Hepatocyte (in vitro differentiated cells): Measurements from ENCODE around the gene USP21. TPM values are rescaled to one million over a fixed set of nuclear protein-coding genes. Genes with fewer than 3 reads are reported as not detected.

ENCODE experiments used
- DNase-seq: peaks from one replicate; pipeline ENCODE4 v3.0.0-alpha.2; 2016; ENCODE audit warnings: low spot score
- H2AFZ ChIP-seq: fragments of 200-600 bp; sonication (generic); 2 replicates; pipeline ENCODE4 v1.6.0; 2016; ENCODE audit warnings: antibody characterized with exemption, mild to moderate bottlenecking
- H3K27ac ChIP-seq: fragments of 200-600 bp; sonication (generic); 2 replicates; pipeline ENCODE4 v1.5.1; 2016; ENCODE audit warnings: mild to moderate bottlenecking
- H3K27me3 ChIP-seq: fragments of 200-600 bp; sonication (generic); 2 replicates; pipeline ENCODE4 v1.6.1; 2016
- H3K36me3 ChIP-seq: fragments of 200-600 bp; sonication (generic); replicated peaks from 2 replicates; pipeline ENCODE4 v1.5.1; 2016; ENCODE audit warnings: low read depth; ENCODE audit not compliant: insufficient read depth
- H3K4me1 ChIP-seq: fragments of 200-600 bp; sonication (generic); 2 replicates; pipeline ENCODE4 v1.5.1; 2016; ENCODE audit warnings: mild to moderate bottlenecking, moderate library complexity; ENCODE audit not compliant: insufficient read depth
- H3K4me2 ChIP-seq: fragments of 200-600 bp; sonication (generic); 2 replicates; pipeline ENCODE4 v1.6.0; 2016
- H3K4me3 ChIP-seq: fragments of 200-600 bp; sonication (generic); 2 replicates; pipeline ENCODE4 v1.5.1; 2016; ENCODE audit warnings: mild to moderate bottlenecking
- H3K79me2 ChIP-seq: fragments of 200-600 bp; sonication (generic); 2 replicates; pipeline ENCODE4 v1.6.0; 2017; ENCODE audit warnings: mild to moderate bottlenecking
- H3K9me2 ChIP-seq: fragments of 200-600 bp; sonication (generic); replicated peaks from 2 replicates; pipeline ENCODE4 v1.6.0; 2017; ENCODE audit warnings: mild to moderate bottlenecking; ENCODE audit not compliant: insufficient read depth
- H3K9me3 ChIP-seq: fragments of 200-600 bp; sonication (generic); 2 replicates; pipeline ENCODE4 v1.5.1; 2016; ENCODE audit warnings: low read depth, mild to moderate bottlenecking
- H4K20me1 ChIP-seq: fragments of 200-600 bp; sonication (generic); 2 replicates; pipeline ENCODE4 v1.6.0; 2016; ENCODE audit warnings: mild to moderate bottlenecking; ENCODE audit not compliant: insufficient read depth, poor library complexity, severe bottlenecking
- EZH2 ChIP-seq: fragments of 200-600 bp; sonication (generic); IDR thresholded peaks from 2 replicates; pipeline ENCODE4 v1.6.1; 2016; ENCODE audit warnings: antibody characterized with exemption, mild to moderate bottlenecking, borderline replicate concordance
- EZH2phosphoT487 ChIP-seq: fragments of 200-600 bp; sonication (generic); IDR thresholded peaks from one replicate; pipeline ENCODE4 v1.6.1; 2018; ENCODE audit warnings: antibody characterized with exemption, mild to moderate bottlenecking, low read depth, moderate library complexity; ENCODE audit not compliant: unreplicated experiment, severe bottlenecking
- WGBS: methylation state at CpG from one replicate; pipeline ENCODE4 v1.1.6; 2016; ENCODE audit warnings: low lambda C conversion rate; ENCODE audit errors: missing lambda C conversion rate; 5-methylcytosine and 5-hydroxymethylcytosine counted together
- polyA plus RNA-seq: library from polyadenylated mRNA; unstranded; fragments of >200 nt; fragmentation: Nextera tagmentation; extraction: Ambion mirVana; gene quantifications from 2 replicates; pipeline ENCODE4 v1.2.1, GENCODE V29; 2016
- small RNA-seq: library from RNA; depleted of rRNA; stranded (forward); fragments of <200 nt; gene quantifications from one replicate; pipeline ENCODE3, GENCODE V24; 2014
- total RNA-seq: library from RNA; depleted of rRNA; stranded (reverse); fragments of >200 nt; gene quantifications from 2 replicates; pipeline ENCODE4 v1.2.3, GENCODE V29; 2014
- TF ChIP-seq, protein P1 (sequence below): fragments of 200-600 bp; sonication (generic); IDR thresholded peaks from 2 replicates; pipeline ENCODE4 v1.5.1; 2016; ENCODE audit warnings: antibody characterized with exemption, mild to moderate bottlenecking; ENCODE audit not compliant: poor library complexity

USP21 gene
- total and polyA plus RNA-seq, 2 experiments from 2014 or later, result 7.7 to 24.4 TPM

DNA sequence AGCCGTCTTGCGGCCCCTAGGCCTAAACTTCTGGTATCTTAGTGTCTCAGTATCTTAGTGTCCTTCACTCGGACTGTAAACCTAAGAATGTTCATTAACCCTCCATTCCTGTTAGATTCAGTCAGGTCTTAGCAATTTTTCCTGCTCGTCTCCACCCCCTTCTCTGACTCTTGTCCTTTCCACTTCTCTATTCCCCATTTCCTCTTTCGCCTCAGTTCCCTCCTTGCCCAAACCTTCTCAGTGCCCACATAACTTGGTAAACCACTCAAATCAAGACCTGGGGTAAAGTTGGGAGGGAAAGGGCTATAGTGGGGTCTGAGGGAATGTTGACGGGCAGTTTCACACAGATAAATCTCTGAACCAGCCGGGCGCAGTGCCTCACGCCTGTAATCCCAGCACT is 55.1 kb downstream of the USP21 start:
- peaks cover 10% of the 10 kb centered on the region for H3K36me3 ChIP-seq
- no peak for DNase-seq
- peaks cover 14% of the 10 kb centered on the region for H3K79me2 ChIP-seq
- H3K27me3 ChIP-seq, result no peaks in the 10 kb centered on the region
- H3K27ac ChIP-seq, result no peak overlapping the region
- no peaks in the 10 kb centered on the region for H3K9me3 ChIP-seq
- WGBS, result 95% methylated on average over 9 of the region's 9 CpGs
- TF ChIP-seq EZH2, result no peak
- TF ChIP-seq, protein P1, sequence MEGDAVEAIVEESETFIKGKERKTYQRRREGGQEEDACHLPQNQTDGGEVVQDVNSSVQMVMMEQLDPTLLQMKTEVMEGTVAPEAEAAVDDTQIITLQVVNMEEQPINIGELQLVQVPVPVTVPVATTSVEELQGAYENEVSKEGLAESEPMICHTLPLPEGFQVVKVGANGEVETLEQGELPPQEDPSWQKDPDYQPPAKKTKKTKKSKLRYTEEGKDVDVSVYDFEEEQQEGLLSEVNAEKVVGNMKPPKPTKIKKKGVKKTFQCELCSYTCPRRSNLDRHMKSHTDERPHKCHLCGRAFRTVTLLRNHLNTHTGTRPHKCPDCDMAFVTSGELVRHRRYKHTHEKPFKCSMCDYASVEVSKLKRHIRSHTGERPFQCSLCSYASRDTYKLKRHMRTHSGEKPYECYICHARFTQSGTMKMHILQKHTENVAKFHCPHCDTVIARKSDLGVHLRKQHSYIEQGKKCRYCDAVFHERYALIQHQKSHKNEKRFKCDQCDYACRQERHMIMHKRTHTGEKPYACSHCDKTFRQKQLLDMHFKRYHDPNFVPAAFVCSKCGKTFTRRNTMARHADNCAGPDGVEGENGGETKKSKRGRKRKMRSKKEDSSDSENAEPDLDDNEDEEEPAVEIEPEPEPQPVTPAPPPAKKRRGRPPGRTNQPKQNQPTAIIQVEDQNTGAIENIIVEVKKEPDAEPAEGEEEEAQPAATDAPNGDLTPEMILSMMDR, result no peak
- no peak for TF ChIP-seq EZH2phosphoT487
- no peak overlapping the region for H3K4me3 ChIP-seq
- H2AFZ ChIP-seq, result no peak overlapping the region
- peaks cover 31% of the 10 kb centered on the region for H3K4me1 ChIP-seq
- no peak overlapping the region for H3K4me2 ChIP-seq
- no peaks in the 10 kb centered on the region for H3K9me2 ChIP-seq
- H4K20me1 ChIP-seq, result no peaks in the 10 kb centered on the region

DNA sequence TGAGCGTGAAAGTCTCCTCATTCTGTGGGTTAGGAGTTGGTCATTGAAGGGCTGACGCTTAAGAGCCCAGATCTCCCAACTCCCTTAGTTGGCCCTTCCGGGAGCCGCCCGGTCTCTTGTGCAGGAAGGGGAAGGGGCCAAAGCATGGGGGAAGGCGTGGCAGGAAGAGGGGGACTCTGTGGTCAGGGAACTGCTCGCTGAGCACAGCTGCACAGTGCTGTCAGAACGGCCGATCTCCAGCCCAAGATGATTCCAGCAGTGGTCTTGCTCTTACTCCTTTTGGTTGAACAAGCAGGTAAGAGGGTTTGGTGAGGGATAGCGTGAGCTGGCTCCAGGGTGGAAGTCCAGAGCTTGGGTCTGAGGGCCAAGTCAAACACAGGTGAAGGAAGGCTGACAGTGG is 55.8 kb downstream of the USP21 start, which contains the start of gene FCER1G:
FCER1G (plus strand) TSS at position 220 of the 400 bp plus-strand sequence; CDS start at position 247, 27 bp downstream.
- DNase-seq, result no peak
- Histone ChIP-seq H3K4me1 (peaks cover 30% of the 10 kb centered on the region), H3K4me3 (no peak within 1 kb of the TSS), H3K27me3 (no peaks in the 10 kb centered on the region), H3K9me3 (no peaks in the 10 kb centered on the region), H4K20me1 (no peaks in the 10 kb centered on the region), H3K36me3 (peaks cover 10% of the 10 kb centered on the region), H3K79me2 (peaks cover 13% of the 10 kb centered on the region), H3K9me2 (no peaks in the 10 kb centered on the region), H3K4me2 (no peak within 1 kb of the TSS), H2AFZ (no peak within 1 kb of the TSS), H3K27ac (peak within 1 kb of the TSS; percentile 46)
- TF ChIP-seq, protein P1, result no peak
- TF ChIP-seq EZH2phosphoT487 (no peak), EZH2 (no peak)
- WGBS, result 98% methylated on average over 10 of the region's 10 CpGs

Small RNA genes within 50 kb of the gene (small RNA-seq; reads per million reads assigned to genes)
- gene RF01225, result not detected

Other genes starting within 250 kb of the USP21 start
- gene ITLN2, start 204.7 kb upstream of the USP21 start, total RNA-seq, result 1.3 and 1.4 TPM in 2 replicates
- 1.7 and 3.6 TPM in 2 replicates for gene ITLN2, start 204.7 kb upstream of the USP21 start, polyA plus RNA-seq
- gene F11R, start 138.3 kb upstream of the USP21 start, total RNA-seq, result 140 and 180 TPM in 2 replicates
- gene F11R, start 138.3 kb upstream of the USP21 start, polyA plus RNA-seq, result 148 and 149 TPM in 2 replicates
- 30.8 and 36.3 TPM in 2 replicates for gene TSTD1, start 120.5 kb upstream of the USP21 start, total RNA-seq
- gene TSTD1, start 120.5 kb upstream of the USP21 start, polyA plus RNA-seq, result 101 and 102 TPM in 2 replicates
- 62.1 and 85.1 TPM in 2 replicates for gene USF1, start 113.5 kb upstream of the USP21 start, total RNA-seq
- gene USF1, start 113.5 kb upstream of the USP21 start, polyA plus RNA-seq, result 11.9 and 23.2 TPM in 2 replicates
- gene ARHGAP30, start 89.6 kb upstream of the USP21 start, total RNA-seq, result 0.52 and 0.80 TPM in 2 replicates
- gene ARHGAP30, start 89.6 kb upstream of the USP21 start, polyA plus RNA-seq, result 1.4 and 1.7 TPM in 2 replicates
- 5.9 and 7.0 TPM in 2 replicates for gene NECTIN4, start 69.9 kb upstream of the USP21 start, total RNA-seq
- gene NECTIN4, start 69.9 kb upstream of the USP21 start, polyA plus RNA-seq, result 8.5 and 12.7 TPM in 2 replicates
- gene KLHDC9, start 61.1 kb upstream of the USP21 start, total RNA-seq, result 1.4 and 3.9 TPM in 2 replicates
- 4.5 and 7.4 TPM in 2 replicates for gene KLHDC9, start 61.1 kb upstream of the USP21 start, polyA plus RNA-seq
- gene PFDN2, start 41.5 kb upstream of the USP21 start, total RNA-seq, result 47.6 and 63.1 TPM in 2 replicates
- 84.6 and 93.2 TPM in 2 replicates for gene PFDN2, start 41.5 kb upstream of the USP21 start, polyA plus RNA-seq
- 41.3 and 47.5 TPM in 2 replicates for gene NIT1, start 41.4 kb upstream of the USP21 start, total RNA-seq
- gene NIT1, start 41.4 kb upstream of the USP21 start, polyA plus RNA-seq, result 48.9 and 50.4 TPM in 2 replicates
- 19.0 and 21.8 TPM in 2 replicates for gene DEDD, start 26.8 kb upstream of the USP21 start, total RNA-seq
- 24.3 and 27.1 TPM in 2 replicates for gene DEDD, start 26.8 kb upstream of the USP21 start, polyA plus RNA-seq
- 105 and 136 TPM in 2 replicates for gene UFC1, start 5.5 kb upstream of the USP21 start, total RNA-seq
- 119 and 128 TPM in 2 replicates for gene UFC1, start 5.5 kb upstream of the USP21 start, polyA plus RNA-seq
- 11.2 and 18.3 TPM in 2 replicates for gene PPOX, start 6.9 kb downstream of the USP21 start, total RNA-seq
- gene PPOX, start 6.9 kb downstream of the USP21 start, polyA plus RNA-seq, result 30.7 and 31.6 TPM in 2 replicates
- gene B4GALT3, start 18.0 kb downstream of the USP21 start, total RNA-seq, result 32.2 and 36.0 TPM in 2 replicates
- 48.1 and 56.9 TPM in 2 replicates for gene B4GALT3, start 18.0 kb downstream of the USP21 start, polyA plus RNA-seq
- gene ADAMTS4, start 39.6 kb downstream of the USP21 start, total RNA-seq, result 1.2 and 2.3 TPM in 2 replicates
- gene ADAMTS4, start 39.6 kb downstream of the USP21 start, polyA plus RNA-seq, result 4.4 and 6.1 TPM in 2 replicates
- 103 TPM in 2 replicates for gene NDUFS2, start 42.9 kb downstream of the USP21 start, total RNA-seq
- 163 and 177 TPM in 2 replicates for gene NDUFS2, start 42.9 kb downstream of the USP21 start, polyA plus RNA-seq
- 1.1 and 4.3 TPM in 2 replicates for gene FCER1G, start 55.8 kb downstream of the USP21 start, total RNA-seq
- 4.8 and 14.5 TPM in 2 replicates for gene FCER1G, start 55.8 kb downstream of the USP21 start, polyA plus RNA-seq
- 3,581 and 4,608 TPM in 2 replicates for gene APOA2, start 64.1 kb downstream of the USP21 start, total RNA-seq
- gene APOA2, start 64.1 kb downstream of the USP21 start, polyA plus RNA-seq, result 5,258 and 8,089 TPM in 2 replicates
- 11.4 and 15.7 TPM in 2 replicates for gene TOMM40L, start 66.6 kb downstream of the USP21 start, total RNA-seq
- 14.5 and 15.7 TPM in 2 replicates for gene TOMM40L, start 66.6 kb downstream of the USP21 start, polyA plus RNA-seq
- gene NR1I3, start 78.7 kb downstream of the USP21 start, total RNA-seq, result 2.6 and 4.1 TPM in 2 replicates
- 3.9 and 8.1 TPM in 2 replicates for gene NR1I3, start 78.7 kb downstream of the USP21 start, polyA plus RNA-seq
- gene PCP4L1, start 99.2 kb downstream of the USP21 start, total RNA-seq, result 1.4 and 2.6 TPM in 2 replicates
- gene PCP4L1, start 99.2 kb downstream of the USP21 start, polyA plus RNA-seq, result 1.4 and 1.7 TPM in 2 replicates
- gene MPZ, start 150.5 kb downstream of the USP21 start, total RNA-seq, result 0.80 and 2.1 TPM in 2 replicates
- gene MPZ, start 150.5 kb downstream of the USP21 start, polyA plus RNA-seq, result 0.21 TPM in 1 of 2 replicates, not detected in the other
- 131 and 169 TPM in 2 replicates for gene SDHC, start 154.9 kb downstream of the USP21 start, total RNA-seq
- gene SDHC, start 154.9 kb downstream of the USP21 start, polyA plus RNA-seq, result 291 and 358 TPM in 2 replicates
- gene CFAP126, start 208.4 kb downstream of the USP21 start, total RNA-seq, result not detected in 2 replicates
- gene CFAP126, start 208.4 kb downstream of the USP21 start, polyA plus RNA-seq, result not detected in 2 replicates